GM18870 (cell line): ENCODE data around the gene EIF3J.
"Not testable (repeated sequence)": the region's sequence is repeated elsewhere in the genome, so short reads cannot be mapped to it uniquely, and the experiment has no call there.

ENCODE experiments used
- ATAC-seq: cut with Tn5 transposase; IDR thresholded peaks from one replicate; pipeline ENCODE4 v1.9.1; 2021; ENCODE audit warnings: moderate library complexity; ENCODE audit not compliant: unreplicated experiment

Gene EIF3J, protein sequence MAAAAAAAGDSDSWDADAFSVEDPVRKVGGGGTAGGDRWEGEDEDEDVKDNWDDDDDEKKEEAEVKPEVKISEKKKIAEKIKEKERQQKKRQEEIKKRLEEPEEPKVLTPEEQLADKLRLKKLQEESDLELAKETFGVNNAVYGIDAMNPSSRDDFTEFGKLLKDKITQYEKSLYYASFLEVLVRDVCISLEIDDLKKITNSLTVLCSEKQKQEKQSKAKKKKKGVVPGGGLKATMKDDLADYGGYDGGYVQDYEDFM

DNA sequence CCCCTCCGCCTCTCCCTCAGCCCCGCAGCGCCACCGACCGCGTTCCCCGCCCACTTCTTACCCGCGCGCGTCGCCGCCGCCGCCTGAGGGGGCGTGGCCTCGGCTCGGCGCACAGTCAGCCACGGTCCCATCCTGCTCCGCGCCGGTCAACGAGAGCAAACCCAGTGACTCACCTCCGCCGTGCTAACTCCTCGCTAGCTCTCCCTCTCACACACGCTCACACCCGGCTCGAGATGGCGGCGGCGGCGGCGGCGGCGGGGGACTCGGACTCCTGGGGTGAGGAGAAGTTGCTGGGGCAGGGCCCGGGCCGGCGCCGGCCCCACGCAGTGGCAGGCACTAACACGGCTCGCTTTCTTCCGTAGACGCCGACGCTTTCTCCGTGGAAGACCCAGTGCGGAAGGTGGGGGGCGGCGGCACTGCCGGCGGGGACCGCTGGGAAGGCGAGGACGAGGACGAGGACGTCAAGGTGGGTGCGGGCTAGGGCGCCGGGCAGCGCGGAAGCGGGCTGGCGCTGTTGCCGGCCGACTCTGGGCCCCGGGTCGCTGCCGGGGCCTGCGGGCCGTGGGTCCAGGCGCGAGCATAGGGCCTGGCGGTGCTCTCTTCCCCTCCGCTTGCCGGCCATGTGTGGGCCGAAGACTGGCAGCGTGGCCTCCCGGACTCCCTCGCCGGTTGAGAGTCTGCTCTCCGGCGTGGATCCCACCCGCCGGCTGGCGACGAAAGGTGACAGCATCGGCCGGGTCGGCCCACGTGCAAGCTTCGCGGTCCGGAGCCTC is at the start of gene EIF3J:
EIF3J (plus strand) TSS at position 186 of the 773 bp plus-strand sequence; CDS start at position 234, 48 bp downstream.
- peak; percentile 77 for ATAC-seq

DNA sequence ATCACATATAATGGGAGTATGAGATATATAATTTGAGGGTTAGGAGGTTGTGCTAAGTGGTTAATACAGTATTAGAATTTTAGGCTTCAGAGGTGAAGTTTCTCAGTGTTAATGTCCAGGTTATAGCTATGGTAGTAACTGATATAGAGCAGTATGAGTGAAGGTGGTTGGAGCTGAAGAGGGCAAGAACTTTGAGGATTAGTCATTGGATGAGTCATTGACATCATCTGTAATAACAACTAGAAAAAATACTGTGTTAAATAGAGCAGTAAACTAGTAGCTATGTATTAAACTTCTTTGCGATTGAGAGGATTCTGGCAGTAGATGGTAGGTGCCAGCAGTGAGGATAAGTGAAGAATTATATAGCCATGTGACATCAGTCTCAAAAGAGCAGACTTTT is 47.5 kb upstream of the EIF3J start:
- no peak for ATAC-seq

DNA sequence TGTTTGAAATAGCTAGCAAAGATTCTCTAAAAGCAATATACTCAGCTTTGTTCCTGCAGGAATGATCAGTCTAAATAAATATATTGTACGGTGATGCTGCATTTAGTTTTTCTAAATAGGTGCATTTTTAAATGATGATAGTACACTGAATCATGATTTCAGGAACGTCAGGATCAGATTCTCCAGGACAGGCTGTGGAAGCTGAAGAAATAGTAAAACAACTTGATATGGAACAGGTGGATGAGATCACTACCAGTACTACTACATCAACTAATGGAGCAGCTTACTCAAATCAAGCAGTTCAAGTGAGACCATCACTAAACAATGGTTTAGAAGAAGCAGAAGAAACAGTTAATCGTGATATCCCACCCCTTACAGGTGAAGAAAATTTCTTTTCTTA is 46.3 kb upstream of the EIF3J start:
- no peak for ATAC-seq

DNA sequence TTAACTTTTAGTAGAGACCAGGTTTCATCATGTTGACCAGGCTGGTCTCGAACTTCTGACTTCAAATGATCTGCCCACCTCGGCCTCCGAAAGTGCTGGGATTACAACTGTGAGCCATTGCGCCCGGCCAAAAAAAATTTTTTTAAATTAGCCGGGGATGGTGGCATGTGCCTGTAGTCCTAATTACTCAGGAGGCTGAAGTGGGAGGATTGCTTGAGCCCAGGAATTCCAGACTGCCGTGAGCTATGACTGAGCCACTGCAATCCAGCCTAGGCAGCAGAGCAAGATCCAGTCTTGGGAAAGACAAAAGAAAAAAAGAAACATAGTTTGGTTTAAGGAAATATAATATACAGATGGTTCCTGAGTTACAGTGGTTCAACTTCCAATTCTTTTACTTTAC is 44.9 kb upstream of the EIF3J start:
- ATAC-seq = no peak

DNA sequence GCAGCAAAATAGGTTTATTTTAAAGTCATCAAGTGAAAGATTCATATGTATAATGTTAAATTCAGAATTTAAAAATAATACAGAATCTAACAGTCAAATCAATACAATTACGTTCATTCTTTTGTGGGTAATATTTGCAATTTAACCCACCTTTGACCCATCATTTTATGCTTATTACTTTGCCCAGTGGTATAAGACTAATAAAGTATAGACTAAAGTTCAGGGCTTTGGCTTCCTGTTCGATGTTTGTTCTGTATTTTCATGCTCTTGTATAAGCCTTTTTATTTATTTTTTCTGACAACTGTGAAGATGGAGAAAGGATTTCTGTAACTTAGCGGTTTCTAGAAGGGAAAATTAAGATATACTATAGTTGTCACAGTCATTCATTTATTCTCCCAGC is 44.3 kb upstream of the EIF3J start:
- ATAC-seq = no peak

DNA sequence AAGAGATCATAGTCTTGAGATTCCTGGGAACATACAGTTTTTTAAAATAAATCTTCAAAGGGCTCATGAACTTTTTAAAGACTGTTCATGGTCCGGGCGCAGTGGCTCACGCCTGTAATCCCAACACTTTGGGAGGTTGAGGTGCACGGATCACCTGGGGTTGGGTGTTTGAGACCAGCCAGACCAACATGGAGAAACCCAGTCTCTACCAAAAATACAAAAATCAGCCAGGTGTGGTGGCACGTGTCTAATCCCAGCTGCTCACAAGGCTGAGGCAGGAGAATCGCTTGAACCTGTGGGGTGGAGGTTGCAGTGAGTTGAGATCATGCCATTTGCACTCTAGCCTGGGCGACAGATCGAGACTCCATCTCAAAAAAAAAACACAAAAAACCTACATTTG is 41.4 kb upstream of the EIF3J start:
- ATAC-seq = no peak

DNA sequence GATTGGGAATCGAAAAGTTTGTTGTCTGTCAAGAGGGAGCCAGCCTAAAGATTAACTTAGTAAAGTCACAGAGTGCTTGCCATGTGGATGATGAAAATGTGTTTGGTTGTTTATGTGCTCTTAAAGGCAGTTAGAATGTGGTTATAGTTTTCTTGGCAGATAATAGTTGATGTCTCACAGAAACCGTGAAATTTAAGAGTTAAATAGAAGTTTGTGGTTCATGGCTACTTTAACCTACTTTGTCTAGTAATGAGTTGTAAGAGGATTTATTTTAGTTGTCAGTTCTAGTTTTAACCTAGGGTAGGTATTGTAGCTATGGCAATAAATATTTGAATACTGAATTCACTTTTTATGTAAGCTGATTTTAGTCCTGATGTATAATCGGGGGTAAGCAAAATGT is 36.4 kb upstream of the EIF3J start:
- no peak for ATAC-seq

DNA sequence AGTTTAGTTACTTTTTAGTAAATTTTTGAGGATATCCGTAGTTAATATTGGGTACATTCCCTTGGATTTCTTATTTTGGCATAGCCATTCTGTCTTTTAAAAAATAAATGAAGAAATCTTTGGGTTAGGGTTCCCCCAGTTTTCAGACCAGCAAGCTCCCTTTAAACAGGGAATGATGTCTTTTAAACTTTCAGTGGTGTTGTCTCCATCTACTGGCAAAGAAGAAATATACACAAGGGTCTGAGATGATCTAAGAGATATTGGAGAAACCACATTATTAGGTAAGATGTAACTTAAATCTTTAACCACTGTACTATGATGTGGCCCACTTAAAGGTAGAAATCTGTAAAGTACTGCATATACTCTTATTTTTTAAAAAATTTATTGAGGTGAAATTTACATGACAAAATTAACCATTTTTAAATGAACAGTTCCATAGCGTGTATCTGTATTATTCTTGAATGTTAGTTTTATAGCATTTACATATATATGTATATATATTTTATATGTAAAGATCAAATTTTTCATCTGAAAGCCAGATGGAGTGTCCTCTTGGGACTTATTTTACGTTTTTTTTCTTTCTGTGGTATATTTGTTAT is 35.1 kb upstream of the EIF3J start:
- no peak for ATAC-seq

- ATAC-seq = no peak
Observed at GRCh38 chr15:44516436-44516835, 20.5 kb upstream of the EIF3J start.

- ATAC-seq = no peak
Observed at GRCh38 chr15:44519537-44519936, 17.4 kb upstream of the EIF3J start.

GRCh38 chr15:44525018-44525417 is 11.9 kb upstream of the EIF3J start:
- no peak for ATAC-seq

GRCh38 chr15:44527241-44527640 is 9.7 kb upstream of the EIF3J start:
- no peak for ATAC-seq

DNA sequence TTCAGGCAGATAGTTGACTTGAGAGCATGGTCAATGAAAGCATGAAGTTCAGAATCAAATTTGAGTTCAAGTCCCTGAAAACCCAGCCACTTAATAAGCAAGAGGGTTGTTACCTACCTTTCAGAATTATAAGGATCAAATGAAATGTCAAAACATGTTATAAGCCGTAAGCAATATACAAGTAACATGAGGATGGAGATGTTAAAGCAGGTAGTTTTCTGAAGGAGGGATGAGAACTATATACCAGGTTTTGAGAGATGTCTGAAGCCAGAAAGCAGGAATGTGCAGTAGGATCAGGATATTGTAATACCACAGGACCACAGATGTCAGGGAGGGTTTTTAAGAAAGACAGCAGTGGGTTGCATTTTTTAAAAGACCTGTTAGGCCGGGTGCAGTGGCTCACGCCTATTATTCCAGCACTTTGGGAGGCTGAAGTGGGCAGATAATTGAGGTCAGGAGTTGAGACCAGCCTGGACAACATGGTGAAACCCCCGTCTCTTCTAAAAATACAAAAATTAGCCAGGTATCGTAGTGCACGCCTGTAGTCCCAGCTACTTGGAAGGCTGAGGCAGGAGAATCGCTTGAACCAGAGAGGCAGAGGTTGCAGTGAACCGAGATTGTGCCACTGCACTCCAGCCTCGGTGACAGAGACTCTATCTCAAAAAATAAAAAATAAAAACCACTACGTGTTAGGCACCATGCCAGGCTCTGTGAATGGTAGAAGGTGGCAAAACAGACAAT is 6.9 kb upstream of the EIF3J start:
- ATAC-seq = no peak

DNA sequence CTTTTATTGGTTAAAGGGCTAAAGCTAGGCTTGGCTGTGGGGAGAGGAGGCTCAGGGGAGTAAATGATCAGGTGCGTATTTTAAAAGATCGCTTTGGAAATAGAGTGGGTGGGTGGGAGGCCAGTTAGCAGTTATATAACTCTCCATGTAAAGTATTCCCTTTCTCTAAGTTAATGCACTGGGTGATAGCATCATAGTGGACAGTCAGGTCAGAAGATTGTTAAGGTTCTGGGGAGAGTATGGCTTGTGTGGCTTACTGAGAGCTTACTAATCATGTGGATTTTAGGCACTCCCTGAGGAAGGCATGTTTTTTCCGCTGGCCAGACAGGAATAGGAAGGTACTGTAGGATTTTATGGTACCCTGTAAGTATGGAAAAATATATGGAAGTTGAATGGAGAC is 6.3 kb upstream of the EIF3J start:
- no peak for ATAC-seq

DNA sequence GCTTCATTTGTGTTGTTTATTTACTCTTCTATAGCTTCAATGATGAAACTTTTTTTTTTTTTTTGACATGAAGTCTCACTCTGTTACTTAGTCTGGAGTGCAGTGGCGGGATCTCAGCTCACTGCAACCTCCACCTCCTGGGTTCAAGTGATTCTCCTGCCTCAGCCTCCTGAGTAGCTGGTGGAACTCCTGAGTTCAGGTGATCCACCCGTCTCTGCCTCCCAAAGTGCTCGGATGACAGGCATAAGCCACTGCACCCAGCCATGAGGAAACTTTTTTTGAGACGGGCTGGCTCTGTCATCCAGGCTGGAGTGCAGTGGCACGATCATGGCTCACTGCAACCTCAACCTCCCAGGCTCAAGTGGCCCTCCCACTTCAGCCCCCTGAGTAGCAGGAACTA is 4.7 kb upstream of the EIF3J start:
- ATAC-seq = not testable (repeated sequence)

DNA sequence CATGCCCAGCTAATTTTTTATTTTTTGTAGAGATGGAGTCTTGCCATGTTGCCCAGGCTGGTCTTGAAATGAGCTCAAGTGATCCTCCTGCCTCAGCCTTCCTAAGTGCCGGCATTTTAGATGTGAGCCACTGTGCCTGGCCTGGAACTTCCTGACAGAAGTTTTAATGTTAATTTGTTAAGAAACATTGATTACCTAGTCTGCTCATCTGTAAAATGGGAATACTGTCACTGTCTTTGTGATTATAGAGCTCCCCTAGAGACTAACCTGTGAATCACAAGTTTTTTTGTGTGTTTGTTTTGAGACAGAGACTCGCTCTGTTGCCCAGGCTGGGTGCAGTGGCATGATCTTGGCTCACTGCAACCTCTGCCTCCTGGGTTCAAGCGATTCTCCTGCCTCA is 4.3 kb upstream of the EIF3J start:
- ATAC-seq = no peak

DNA sequence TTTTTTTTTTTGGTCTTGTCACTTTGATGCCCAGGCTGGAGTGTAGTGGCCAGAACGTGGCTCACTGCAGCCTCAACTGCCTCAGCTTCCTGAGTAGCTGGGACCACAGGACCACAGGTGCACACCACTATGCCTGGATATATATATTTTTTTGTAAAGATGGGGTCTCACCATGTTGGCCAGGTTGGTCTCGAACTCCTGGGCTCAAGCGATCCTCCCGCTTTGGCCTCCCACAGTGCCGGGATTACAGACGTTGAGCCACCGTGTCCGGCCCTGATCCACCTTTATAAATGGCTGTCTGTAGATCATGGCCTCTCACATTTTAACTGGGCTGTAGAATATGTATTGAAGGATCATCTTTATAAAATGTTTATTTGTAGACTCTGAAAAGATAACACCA is 1.9 kb upstream of the EIF3J start:
- no peak for ATAC-seq

- no peak for ATAC-seq
Observed at GRCh38 chr15:44535523-44536301, 1.2 kb upstream of the EIF3J start.

- ATAC-seq = peak; percentile 61
Observed at GRCh38 chr15:44536302-44536961, 515 bp upstream of the EIF3J start.

- no peak for ATAC-seq
Observed at GRCh38 chr15:44537735-44538240, 841 bp downstream of the EIF3J start.
